Measurements from ENCODE around the gene SYPL1.

SYPL1 gene

GRCh38 chr7:106042196-106042611 is 69.9 kb downstream of the SYPL1 start:
- TF ChIP-seq REST (IDR thresholded peaks at IDR 0.05; ENCODE audit: low read depth) = no peak

- peak; percentile 35; the same call in 1 of the 2 replicates for TF ChIP-seq RAD21 (IDR thresholded peaks at IDR 0.05; ENCODE audit: low read depth)
- peak; percentile 52 for TF ChIP-seq NFIC (IDR thresholded peaks at IDR 0.05)
- TF ChIP-seq YY1 (IDR thresholded peaks at IDR 0.05; ENCODE audit: low read depth) = no peak
Observed at GRCh38 chr7:106041140-106041717, 70.9 kb downstream of the SYPL1 start.

All from Ishikawa (cell line).